Type B pancreatic cell (in vitro differentiated cells): Measurements from ENCODE around the gene OR9Q1. TPM values are rescaled to one million over a fixed set of nuclear protein-coding genes. Genes with fewer than 3 reads are reported as not detected.

Experiments used
- DNase-seq: peaks from one replicate; pipeline ENCODE4 v3.0.0; 2021; ENCODE audit warnings: mixed read lengths; ENCODE audit not compliant: unreplicated experiment; ENCODE audit errors: extremely low spot score
- H3K27ac Mint-ChIP-seq: 2 replicates; pipeline ENCODE4 v1.8.0; 2021; ENCODE audit warnings: mild to moderate bottlenecking, mixed read lengths
- H3K27me3 Mint-ChIP-seq: 2 replicates; pipeline ENCODE4 v1.8.0; 2021; ENCODE audit warnings: mixed read lengths
- H3K36me3 Mint-ChIP-seq: 2 replicates; pipeline ENCODE4 v1.8.0; 2021; ENCODE audit warnings: mixed read lengths
- H3K4me1 Mint-ChIP-seq: one replicate; pipeline ENCODE4 v1.8.0; 2021; ENCODE audit warnings: mixed read lengths; ENCODE audit not compliant: unreplicated experiment
- H3K4me3 Mint-ChIP-seq: 2 replicates; pipeline ENCODE4 v1.8.0; 2021; ENCODE audit warnings: mild to moderate bottlenecking, mixed read lengths
- H3K9me3 Mint-ChIP-seq: 2 replicates; pipeline ENCODE4 v1.8.0; 2021; ENCODE audit warnings: mixed read lengths
- CTCF ChIP-seq: fragments of 200-600 bp; sonication (generic); conservative IDR thresholded peaks from 2 replicates; pipeline ENCODE4 v1.5.0; 2021; ENCODE audit warnings: antibody characterized with exemption, mild to moderate bottlenecking
- total RNA-seq: library from RNA; stranded (reverse); gene quantifications from 2 replicates; pipeline ENCODE4 v1.2.1, GENCODE V29; 2021; ENCODE audit warnings: low replicate concordance

OR9Q1 gene
- total RNA-seq, 1 donor from 2014 or later, result not detected

GRCh38 chr11:58134151-58134550 is 110.5 kb downstream of the OR9Q1 start:
- Mint-ChIP-seq H3K4me1 (no peaks in the 10 kb centered on the region), H3K36me3 (no peaks in the 10 kb centered on the region), H3K27ac (no peak overlapping the region), H3K4me3 (no peak overlapping the region), H3K9me3 (no peaks in the 10 kb centered on the region), H3K27me3 (peaks cover 10% of the 10 kb centered on the region)
- DNase-seq, result no peak
- no peak for TF ChIP-seq CTCF

GRCh38 chr11:58135171-58135570 is 111.5 kb downstream of the OR9Q1 start:
- Mint-ChIP-seq H3K9me3 (no peaks in the 10 kb centered on the region), H3K27me3 (peaks cover 10% of the 10 kb centered on the region), H3K4me1 (no peaks in the 10 kb centered on the region), H3K36me3 (no peaks in the 10 kb centered on the region), H3K4me3 (no peak overlapping the region), H3K27ac (no peak overlapping the region)
- no peak for TF ChIP-seq CTCF
- no peak for DNase-seq

- Mint-ChIP-seq H3K27me3 (peaks cover 9% of the 10 kb centered on the region), H3K36me3 (no peaks in the 10 kb centered on the region), H3K27ac (no peak overlapping the region), H3K4me3 (no peak overlapping the region), H3K4me1 (no peaks in the 10 kb centered on the region), H3K9me3 (peaks cover 7% of the 10 kb centered on the region)
- DNase-seq, result no peak
- no peak for TF ChIP-seq CTCF
These were observed 119.1 kb downstream of the OR9Q1 start for GRCh38 chr11:58142761-58143160.

- Mint-ChIP-seq H3K27ac (no peak overlapping the region), H3K9me3 (no peaks in the 10 kb centered on the region), H3K27me3 (peaks cover 13% of the 10 kb centered on the region), H3K4me1 (no peaks in the 10 kb centered on the region), H3K4me3 (no peak overlapping the region), H3K36me3 (no peaks in the 10 kb centered on the region)
- no peak for TF ChIP-seq CTCF
- no peak for DNase-seq
These were observed 129.1 kb downstream of the OR9Q1 start for GRCh38 chr11:58152781-58153180.

GRCh38 chr11:58164389-58164788 is 140.7 kb downstream of the OR9Q1 start:
- H3K27ac Mint-ChIP-seq, result no peak overlapping the region

More at GRCh38 chr11:58164389-58164788, 140.7 kb downstream of the OR9Q1 start:
- H3K4me1 Mint-ChIP-seq, result no peaks in the 10 kb centered on the region
- peaks cover 3% of the 10 kb centered on the region for H3K9me3 Mint-ChIP-seq
- peaks cover 2% of the 10 kb centered on the region for H3K27me3 Mint-ChIP-seq
- no peak for TF ChIP-seq CTCF
- H3K4me3 Mint-ChIP-seq, result no peak overlapping the region
- no peaks in the 10 kb centered on the region for H3K36me3 Mint-ChIP-seq
- no peak for DNase-seq
